Progenitor cell of endocrine pancreas (in vitro differentiated cells): ENCODE data around the gene EEF1A2. TPM values are rescaled to one million over a fixed set of nuclear protein-coding genes. Genes with fewer than 3 reads are reported as not detected.

Experiments used
- DNase-seq: peaks from one replicate; pipeline ENCODE4 v3.0.0; 2021; ENCODE audit warnings: low spot score; ENCODE audit not compliant: unreplicated experiment
- H3K27ac Mint-ChIP-seq: 2 replicates; pipeline ENCODE4 v1.8.0; 2021; ENCODE audit warnings: mild to moderate bottlenecking, moderate library complexity, mixed read lengths
- H3K27me3 Mint-ChIP-seq: 2 replicates; pipeline ENCODE4 v1.8.0; 2021; ENCODE audit warnings: mixed read lengths
- H3K36me3 Mint-ChIP-seq: 2 replicates; pipeline ENCODE4 v1.8.0; 2022; ENCODE audit warnings: mixed read lengths; ENCODE audit not compliant: insufficient read depth
- H3K4me1 Mint-ChIP-seq: 2 replicates; pipeline ENCODE4 v1.8.0; 2021; ENCODE audit warnings: low read depth, mixed read lengths
- H3K4me3 Mint-ChIP-seq: 2 replicates; pipeline ENCODE4 v1.8.0; 2021; ENCODE audit warnings: low read depth, mild to moderate bottlenecking, moderate library complexity, mixed read lengths
- H3K9me3 Mint-ChIP-seq: 2 replicates; pipeline ENCODE4 v1.8.0; 2021; ENCODE audit warnings: low read depth, mixed read lengths
- total RNA-seq: library from RNA; stranded (reverse); gene quantifications from 2 replicates; pipeline ENCODE4 v1.2.1, GENCODE V29; 2021
- TF ChIP-seq, protein P1 (sequence below): fragments of 200-600 bp; sonication (generic); IDR thresholded peaks from one replicate; pipeline ENCODE4 v1.5.0; 2021; ENCODE audit warnings: antibody characterized with exemption, mild to moderate bottlenecking; ENCODE audit not compliant: unreplicated experiment

The EEF1A2 gene
- total RNA-seq, 1 donor from 2014 or later = 11.0 TPM

- Mint-ChIP-seq H3K27ac (no peak overlapping the region), H3K27me3 (peaks cover 46% of the 10 kb centered on the region), H3K36me3 (no peaks in the 10 kb centered on the region), H3K9me3 (peaks cover 14% of the 10 kb centered on the region), H3K4me1 (no peaks in the 10 kb centered on the region), H3K4me3 (no peak overlapping the region)
- DNase-seq = peak; percentile 7
- TF ChIP-seq, protein P1, sequence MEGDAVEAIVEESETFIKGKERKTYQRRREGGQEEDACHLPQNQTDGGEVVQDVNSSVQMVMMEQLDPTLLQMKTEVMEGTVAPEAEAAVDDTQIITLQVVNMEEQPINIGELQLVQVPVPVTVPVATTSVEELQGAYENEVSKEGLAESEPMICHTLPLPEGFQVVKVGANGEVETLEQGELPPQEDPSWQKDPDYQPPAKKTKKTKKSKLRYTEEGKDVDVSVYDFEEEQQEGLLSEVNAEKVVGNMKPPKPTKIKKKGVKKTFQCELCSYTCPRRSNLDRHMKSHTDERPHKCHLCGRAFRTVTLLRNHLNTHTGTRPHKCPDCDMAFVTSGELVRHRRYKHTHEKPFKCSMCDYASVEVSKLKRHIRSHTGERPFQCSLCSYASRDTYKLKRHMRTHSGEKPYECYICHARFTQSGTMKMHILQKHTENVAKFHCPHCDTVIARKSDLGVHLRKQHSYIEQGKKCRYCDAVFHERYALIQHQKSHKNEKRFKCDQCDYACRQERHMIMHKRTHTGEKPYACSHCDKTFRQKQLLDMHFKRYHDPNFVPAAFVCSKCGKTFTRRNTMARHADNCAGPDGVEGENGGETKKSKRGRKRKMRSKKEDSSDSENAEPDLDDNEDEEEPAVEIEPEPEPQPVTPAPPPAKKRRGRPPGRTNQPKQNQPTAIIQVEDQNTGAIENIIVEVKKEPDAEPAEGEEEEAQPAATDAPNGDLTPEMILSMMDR = no peak
Observed at GRCh38 chr20:63508072-63508768, 9.3 kb upstream of the EEF1A2 start.

DNA sequence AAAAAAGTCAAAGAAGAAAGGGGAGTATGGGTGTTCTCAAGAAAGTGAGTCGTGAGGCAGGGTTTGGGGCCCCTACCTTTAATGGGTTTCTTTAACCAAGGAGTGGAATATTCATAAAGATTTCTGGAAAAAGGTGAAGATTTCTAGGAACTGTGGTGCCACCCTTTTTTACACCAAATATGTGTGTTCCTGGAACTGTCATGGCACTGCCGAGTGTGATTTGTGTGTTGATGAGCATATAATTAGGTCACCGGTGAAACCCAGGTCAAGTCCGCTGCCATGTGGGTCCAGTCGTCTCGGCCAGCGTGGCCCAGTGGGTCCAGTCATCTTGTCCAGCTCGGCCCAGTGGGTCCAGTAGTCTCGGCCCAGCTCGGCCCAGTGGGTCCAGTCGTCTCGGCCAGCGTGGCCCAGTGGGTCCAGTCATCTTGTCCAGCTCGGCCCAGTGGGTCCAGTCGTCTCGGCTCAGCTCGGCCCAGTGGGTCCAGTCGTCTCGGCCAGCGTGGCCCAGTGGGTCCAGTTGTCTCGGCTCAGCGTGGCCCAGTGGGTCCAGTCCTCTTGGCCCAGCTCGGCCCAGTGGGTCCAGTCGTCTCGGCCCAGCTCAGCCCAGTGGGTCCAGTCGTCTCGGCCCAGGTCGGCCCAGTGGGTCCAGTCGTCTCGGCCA lies 8.3 kb upstream of the EEF1A2 start:
- TF ChIP-seq, protein P1 = no peak
- Mint-ChIP-seq H3K9me3 (peaks cover 14% of the 10 kb centered on the region), H3K4me3 (no peak overlapping the region), H3K27me3 (peaks cover 41% of the 10 kb centered on the region), H3K4me1 (no peaks in the 10 kb centered on the region), H3K27ac (no peak overlapping the region), H3K36me3 (no peaks in the 10 kb centered on the region)
- peak; percentile 5 for DNase-seq

GRCh38 chr20:63505723-63506122 lies 6.8 kb upstream of the EEF1A2 start:
- H3K4me3 Mint-ChIP-seq = no peak overlapping the region
- H3K36me3 Mint-ChIP-seq = no peaks in the 10 kb centered on the region
- TF ChIP-seq, protein P1 = no peak
- no peaks in the 10 kb centered on the region for H3K4me1 Mint-ChIP-seq
- H3K9me3 Mint-ChIP-seq = peaks cover 14% of the 10 kb centered on the region
- DNase-seq = no peak
- no peak overlapping the region for H3K27ac Mint-ChIP-seq
- H3K27me3 Mint-ChIP-seq = peaks cover 40% of the 10 kb centered on the region

- Mint-ChIP-seq H3K4me3 (no peak overlapping the region), H3K36me3 (no peaks in the 10 kb centered on the region), H3K9me3 (peaks cover 14% of the 10 kb centered on the region), H3K27ac (no peak overlapping the region), H3K4me1 (no peaks in the 10 kb centered on the region), H3K27me3 (peaks cover 39% of the 10 kb centered on the region)
- no peak for DNase-seq
- TF ChIP-seq, protein P1 = no peak
Observed at GRCh38 chr20:63505281-63505680, 6.4 kb upstream of the EEF1A2 start.

- no peak overlapping the region for H3K4me3 Mint-ChIP-seq
- no peak for DNase-seq
- TF ChIP-seq, protein P1 = no peak
- H3K27ac Mint-ChIP-seq = no peak overlapping the region
- no peaks in the 10 kb centered on the region for H3K4me1 Mint-ChIP-seq
- H3K36me3 Mint-ChIP-seq = no peaks in the 10 kb centered on the region
- peaks cover 36% of the 10 kb centered on the region for H3K27me3 Mint-ChIP-seq
- H3K9me3 Mint-ChIP-seq = peaks cover 14% of the 10 kb centered on the region
Observed at GRCh38 chr20:63504642-63505041, 5.8 kb upstream of the EEF1A2 start.
